Brain microvascular endothelial cell (primary cell): ENCODE data around the gene HECTD1.
A peak's percentile ranks its signal among the peaks of the same experiment; 100 is the strongest.
"Not testable (repeated sequence)": the region's sequence is repeated elsewhere in the genome, so short reads cannot be mapped to it uniquely, and the experiment has no call there.

Experiments used
- DNase-seq: peaks from one replicate; pipeline ENCODE4 v3.0.0-alpha.2; 2020
- H3K27ac ChIP-seq: fragments of 250-450 bp; sonication (Bioruptor Pico); 2 replicates; pipeline ENCODE4 v1.5.1; 2020; ENCODE audit warnings: mild to moderate bottlenecking, moderate library complexity
- H3K27me3 ChIP-seq: fragments of 250-450 bp; sonication (Bioruptor Pico); replicated peaks from 2 replicates; pipeline ENCODE4 v1.5.1; 2020; ENCODE audit warnings: mild to moderate bottlenecking
- H3K36me3 ChIP-seq: fragments of 250-450 bp; sonication (Bioruptor Pico); replicated peaks from 2 replicates; pipeline ENCODE4 v1.5.1; 2020; ENCODE audit warnings: mild to moderate bottlenecking
- H3K4me3 ChIP-seq: 2 replicates; pipeline ENCODE4 v1.5.1; 2011; ENCODE audit warnings: low read depth, mild to moderate bottlenecking, control low read depth, low read length, moderate library complexity
- CTCF ChIP-seq: IDR thresholded peaks from 2 replicates; pipeline ENCODE4 v1.5.1; 2011; ENCODE audit warnings: low read depth, mild to moderate bottlenecking, moderate library complexity, low read length, control low read depth, inconsistent platforms; ENCODE audit errors: missing control alignments
- in situ Hi-C: cut with HindIII; loops from 2 replicates; pipeline ENCODE4 v1.10.0; 2017; ENCODE audit warnings: low sequenced_read_pairs, low pct_ligation_motif_present

HECTD1 gene

GRCh38 chr14:31207287-31207754, 272 bp downstream of the HECTD1 start:
- no peak for TF ChIP-seq CTCF
- no peak for DNase-seq
- peak overlapping the region; percentile 96 for H3K27ac ChIP-seq
- in situ Hi-C loops: no loop called here
- H3K27me3 ChIP-seq: no peaks in the 10 kb centered on the region
- H3K36me3 ChIP-seq: peaks cover 2% of the 10 kb centered on the region
- peak overlapping the region; percentile 77 for H3K4me3 ChIP-seq

- in situ Hi-C loops: no loop called here
- no peaks in the 10 kb centered on the region for H3K27me3 ChIP-seq
- peak overlapping the region; percentile 96 for H3K27ac ChIP-seq
- H3K36me3 ChIP-seq: peaks cover 2% of the 10 kb centered on the region
- H3K4me3 ChIP-seq: peak overlapping the region; percentile 77
- DNase-seq: peak; percentile 1
- no peak for TF ChIP-seq CTCF
Observed at GRCh38 chr14:31206536-31207286, 882 bp downstream of the HECTD1 start.

- DNase-seq: peak; percentile 45
- Histone ChIP-seq H3K36me3 (peaks cover 6% of the 10 kb centered on the region), H3K4me3 (peak overlapping the region; percentile 77), H3K27me3 (no peaks in the 10 kb centered on the region), H3K27ac (peak overlapping the region; percentile 96)
- TF ChIP-seq CTCF: no peak
- in situ Hi-C loops: no loop called here
Observed at GRCh38 chr14:31205681-31206535, 1.7 kb downstream of the HECTD1 start.

- in situ Hi-C loops: no loop called here
- DNase-seq: no peak
- H3K27ac ChIP-seq: peak overlapping the region; percentile 96
- H3K27me3 ChIP-seq: no peaks in the 10 kb centered on the region
- peaks cover 6% of the 10 kb centered on the region for H3K36me3 ChIP-seq
- H3K4me3 ChIP-seq: peak overlapping the region; percentile 77
- TF ChIP-seq CTCF: no peak
Observed at GRCh38 chr14:31204593-31205534, 2.7 kb downstream of the HECTD1 start.

- H3K36me3 ChIP-seq, H3K4me3 ChIP-seq, in situ Hi-C loops, H3K27ac ChIP-seq, DNase-seq, H3K27me3 ChIP-seq: not testable (repeated sequence)
Observed at GRCh38 chr14:31203899-31204592, 3.5 kb downstream of the HECTD1 start.
